ENCODE results near the gene DGLUCY.

DGLUCY gene

DNA sequence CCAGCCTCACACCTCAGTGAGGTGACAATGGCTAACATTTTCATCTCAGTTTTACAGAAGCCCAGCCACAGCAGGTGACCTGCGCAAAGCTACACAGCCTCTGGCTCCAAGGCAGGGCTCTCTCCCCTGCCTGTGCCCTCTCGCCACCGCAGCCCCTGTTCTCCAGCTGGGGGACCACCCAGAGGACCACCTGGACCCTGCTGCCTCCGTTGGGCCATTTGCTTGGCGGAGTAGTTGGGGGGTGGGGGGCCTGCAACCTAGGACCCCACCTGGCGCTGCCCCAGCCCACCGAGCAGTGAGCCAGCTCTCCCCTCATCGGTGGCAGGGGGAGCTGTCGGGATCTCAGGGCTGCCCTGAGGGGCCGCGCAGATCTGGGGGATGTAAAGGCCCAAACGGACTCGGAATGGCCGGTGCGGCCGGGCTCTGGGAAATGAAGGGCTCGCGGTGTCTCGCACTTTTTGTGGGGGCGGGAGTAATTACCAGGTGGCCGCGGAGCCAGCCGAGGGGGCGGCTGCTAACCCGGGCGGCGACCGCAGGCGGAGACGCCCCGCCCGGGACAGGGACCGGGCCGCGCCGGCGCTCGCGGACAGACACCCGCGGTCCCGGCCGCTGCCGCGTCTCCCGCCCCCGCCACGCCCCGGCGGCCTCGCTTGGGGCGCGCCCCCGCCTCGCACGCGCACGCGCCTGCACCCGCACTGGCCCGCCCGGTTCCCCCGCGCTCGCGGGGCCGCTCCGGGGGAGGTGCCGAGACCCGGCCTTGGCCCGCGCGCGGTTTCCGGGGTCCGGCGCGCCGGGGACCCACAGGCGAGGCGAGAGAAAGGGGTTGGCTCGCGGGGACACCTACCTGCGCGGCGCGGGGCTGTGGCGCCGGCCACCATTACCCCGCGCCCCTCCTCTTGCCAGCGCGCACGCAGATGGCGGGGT lies 139.3 kb downstream of the DGLUCY start:
- Histone ChIP-seq H3K4me3 (ENCODE audit: low read depth, low read length) (peak overlapping the region; percentile 51), H3K27ac (no peak overlapping the region), H3K36me3 (replicated peaks) (no peaks in the 10 kb centered on the region), H3K27me3 (replicated peaks) (no peaks in the 10 kb centered on the region)
- DNase-seq: no peak
- TF ChIP-seq, protein P1, sequence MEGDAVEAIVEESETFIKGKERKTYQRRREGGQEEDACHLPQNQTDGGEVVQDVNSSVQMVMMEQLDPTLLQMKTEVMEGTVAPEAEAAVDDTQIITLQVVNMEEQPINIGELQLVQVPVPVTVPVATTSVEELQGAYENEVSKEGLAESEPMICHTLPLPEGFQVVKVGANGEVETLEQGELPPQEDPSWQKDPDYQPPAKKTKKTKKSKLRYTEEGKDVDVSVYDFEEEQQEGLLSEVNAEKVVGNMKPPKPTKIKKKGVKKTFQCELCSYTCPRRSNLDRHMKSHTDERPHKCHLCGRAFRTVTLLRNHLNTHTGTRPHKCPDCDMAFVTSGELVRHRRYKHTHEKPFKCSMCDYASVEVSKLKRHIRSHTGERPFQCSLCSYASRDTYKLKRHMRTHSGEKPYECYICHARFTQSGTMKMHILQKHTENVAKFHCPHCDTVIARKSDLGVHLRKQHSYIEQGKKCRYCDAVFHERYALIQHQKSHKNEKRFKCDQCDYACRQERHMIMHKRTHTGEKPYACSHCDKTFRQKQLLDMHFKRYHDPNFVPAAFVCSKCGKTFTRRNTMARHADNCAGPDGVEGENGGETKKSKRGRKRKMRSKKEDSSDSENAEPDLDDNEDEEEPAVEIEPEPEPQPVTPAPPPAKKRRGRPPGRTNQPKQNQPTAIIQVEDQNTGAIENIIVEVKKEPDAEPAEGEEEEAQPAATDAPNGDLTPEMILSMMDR (IDR thresholded peaks at IDR 0.05; ENCODE audit: low read depth, low read length, missing control alignments): peak; percentile 48
- in situ Hi-C loops (cut with HindIII; ENCODE audit: low pct_ligation_motif_present, low sequenced_read_pairs): no loop called here

DNA sequence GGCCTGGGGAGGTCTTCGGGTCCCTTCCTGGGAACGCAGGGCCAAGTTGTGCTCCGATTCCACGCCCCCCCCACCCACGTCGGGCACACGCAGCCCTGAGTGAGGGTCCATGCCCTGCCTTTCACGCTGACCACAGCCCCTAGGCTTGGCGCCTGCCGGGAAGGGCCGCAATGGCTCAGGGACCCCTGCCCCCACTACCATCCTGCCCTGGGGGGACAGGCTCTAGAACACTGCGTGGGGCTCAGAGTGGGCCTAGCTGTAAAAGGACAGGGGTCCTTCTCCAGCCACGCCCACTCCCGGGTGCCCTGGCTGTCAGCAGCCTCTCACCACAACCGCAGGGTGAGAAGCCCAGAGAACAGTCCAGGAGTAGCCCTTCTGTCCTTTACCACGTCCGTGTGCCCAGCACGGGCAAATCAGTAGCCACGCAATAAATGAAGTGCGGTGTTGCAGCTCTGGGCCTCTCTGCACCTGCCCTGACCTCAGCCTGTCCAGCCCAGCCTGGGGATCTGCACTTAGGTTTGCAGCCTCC lies 140.0 kb downstream of the DGLUCY start:
- H3K27ac ChIP-seq: no peak overlapping the region
- TF ChIP-seq, protein P1 (IDR thresholded peaks at IDR 0.05; ENCODE audit: low read depth, low read length, missing control alignments): no peak
- no peaks in the 10 kb centered on the region for H3K27me3 ChIP-seq (replicated peaks)
- no peaks in the 10 kb centered on the region for H3K36me3 ChIP-seq (replicated peaks)
- in situ Hi-C loops (cut with HindIII; ENCODE audit: low pct_ligation_motif_present, low sequenced_read_pairs): no loop called here
- H3K4me3 ChIP-seq (ENCODE audit: low read depth, low read length): peak overlapping the region; percentile 51
- no peak for DNase-seq

- no peaks in the 10 kb centered on the region for H3K27me3 ChIP-seq (replicated peaks)
- no peaks in the 10 kb centered on the region for H3K36me3 ChIP-seq (replicated peaks)
- TF ChIP-seq, protein P1 (IDR thresholded peaks at IDR 0.05; ENCODE audit: low read depth, low read length, missing control alignments): no peak
- DNase-seq: no peak
- no peak overlapping the region for H3K27ac ChIP-seq
- H3K4me3 ChIP-seq (ENCODE audit: low read depth, low read length): no peak overlapping the region
- in situ Hi-C loops (cut with HindIII; ENCODE audit: low pct_ligation_motif_present, low sequenced_read_pairs): no loop called here
Observed at GRCh38 chr14:91254461-91254860, 140.6 kb downstream of the DGLUCY start.

DNA sequence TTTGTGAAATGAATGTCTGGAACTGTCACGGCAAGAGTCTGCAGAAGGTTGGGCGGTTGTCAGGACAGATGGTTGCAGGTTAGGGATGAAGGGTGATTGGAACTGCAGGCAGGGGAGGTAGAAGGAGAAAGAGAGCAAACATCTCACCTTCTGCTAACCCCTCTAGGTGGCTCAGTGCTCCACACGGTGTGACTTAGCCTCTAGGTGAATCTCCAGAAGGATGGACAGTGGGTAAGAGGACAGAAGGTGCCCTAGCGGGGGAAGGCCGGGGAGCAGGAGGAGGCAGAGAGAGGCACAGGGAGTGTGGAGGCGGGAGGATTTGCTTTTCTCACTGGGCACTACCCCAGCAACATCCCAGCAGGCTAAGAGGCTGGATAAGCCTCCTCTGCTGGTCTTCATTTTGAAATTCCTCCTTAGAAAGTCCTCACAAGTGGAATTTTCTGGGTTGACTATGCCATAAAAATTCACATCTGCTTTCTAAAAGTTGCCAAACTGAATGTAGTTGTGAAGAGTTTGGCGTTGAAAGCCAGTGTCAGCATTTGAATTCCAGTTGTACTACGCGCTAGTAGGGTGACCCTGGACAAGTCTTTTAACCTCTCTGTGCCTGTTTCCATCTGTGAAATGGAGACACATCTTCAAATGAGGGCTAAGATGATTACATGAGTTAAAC lies 141.3 kb downstream of the DGLUCY start:
- no peak overlapping the region for H3K4me3 ChIP-seq (ENCODE audit: low read depth, low read length)
- DNase-seq: no peak
- TF ChIP-seq, protein P1 (IDR thresholded peaks at IDR 0.05; ENCODE audit: low read depth, low read length, missing control alignments): no peak
- H3K27ac ChIP-seq: no peak overlapping the region
- no peaks in the 10 kb centered on the region for H3K27me3 ChIP-seq (replicated peaks)
- no peaks in the 10 kb centered on the region for H3K36me3 ChIP-seq (replicated peaks)
- in situ Hi-C loops (cut with HindIII; ENCODE audit: low pct_ligation_motif_present, low sequenced_read_pairs): no loop called here

DNA sequence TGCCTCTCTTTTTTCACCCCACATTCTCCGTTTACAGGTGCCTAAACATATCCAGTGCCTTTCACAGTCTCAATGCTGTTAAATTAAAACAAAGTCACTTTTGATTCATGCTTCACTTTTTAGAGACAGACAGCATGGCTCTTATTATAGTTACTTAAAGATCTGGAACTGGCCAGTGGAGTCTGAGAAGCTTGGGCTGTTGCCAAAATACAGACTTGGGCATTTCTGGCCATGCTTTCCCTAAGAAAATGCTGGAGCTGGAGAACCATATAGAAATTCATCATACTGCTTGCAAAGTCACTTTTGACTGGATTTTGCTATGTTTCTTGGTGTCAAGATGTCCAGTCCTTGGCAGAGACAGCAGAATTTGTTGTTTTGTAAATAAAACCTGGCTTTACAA lies 142.8 kb downstream of the DGLUCY start:
- H3K27me3 ChIP-seq (replicated peaks): no peaks in the 10 kb centered on the region
- no peak overlapping the region for H3K27ac ChIP-seq
- H3K4me3 ChIP-seq (ENCODE audit: low read depth, low read length): no peak overlapping the region
- H3K36me3 ChIP-seq (replicated peaks): no peaks in the 10 kb centered on the region
- in situ Hi-C loops (cut with HindIII; ENCODE audit: low pct_ligation_motif_present, low sequenced_read_pairs): no loop called here
- no peak for DNase-seq
- TF ChIP-seq, protein P1 (IDR thresholded peaks at IDR 0.05; ENCODE audit: low read depth, low read length, missing control alignments): no peak

All from brain microvascular endothelial cell (primary cell).